Neural cell (in vitro differentiated cells): ENCODE data around the gene C2orf42.
"Not testable (repeated sequence)": the region's sequence is repeated elsewhere in the genome, so short reads cannot be mapped to it uniquely, and the experiment has no call there.

ENCODE experiments used
- EP300 ChIP-seq: fragments of 450-650 bp; conservative IDR thresholded peaks from 2 replicates; pipeline ENCODE4 v1.6.1; 2014; ENCODE audit warnings: antibody characterized with exemption, mild to moderate bottlenecking, moderate library complexity; ENCODE audit not compliant: poor library complexity, severe bottlenecking
- EZH2 ChIP-seq: fragments of 200-600, 300-800 bp; shearing (Covaris generic), sonication (generic); IDR thresholded peaks from 2 replicates; pipeline ENCODE4 v1.6.1; 2014; ENCODE audit warnings: antibody characterized with exemption, low read length, borderline replicate concordance, mild to moderate bottlenecking; ENCODE audit not compliant: insufficient read depth, poor library complexity, severe bottlenecking
- POLR2AphosphoS5 ChIP-seq: IDR thresholded peaks from 2 replicates; pipeline ENCODE4 v1.6.1; 2012
- RAD21 ChIP-seq: fragments of 450-650 bp; conservative IDR thresholded peaks from 2 replicates; pipeline ENCODE4 v1.6.1; 2014; ENCODE audit warnings: antibody characterized with exemption, mild to moderate bottlenecking, moderate library complexity
- SMC3 ChIP-seq: fragments of 450-650 bp; conservative IDR thresholded peaks from 2 replicates; pipeline ENCODE4 v1.6.1; 2014; ENCODE audit warnings: antibody characterized with exemption, mild to moderate bottlenecking, moderate library complexity; ENCODE audit not compliant: poor library complexity
- TAF1 ChIP-seq: IDR thresholded peaks from 2 replicates; pipeline ENCODE4 v1.6.1; 2012; ENCODE audit warnings: low read depth
- TF ChIP-seq, protein P1 (sequence below): fragments of 450-650 bp; IDR thresholded peaks from 2 replicates; pipeline ENCODE4 v1.5.1; 2014; ENCODE audit warnings: antibody characterized with exemption, mild to moderate bottlenecking, moderate library complexity; ENCODE audit not compliant: poor library complexity, severe bottlenecking
- TF ChIP-seq, protein P2 (sequence below): IDR thresholded peaks from 2 replicates; pipeline ENCODE4 v1.6.1; 2012; ENCODE audit warnings: borderline replicate concordance

DNA sequence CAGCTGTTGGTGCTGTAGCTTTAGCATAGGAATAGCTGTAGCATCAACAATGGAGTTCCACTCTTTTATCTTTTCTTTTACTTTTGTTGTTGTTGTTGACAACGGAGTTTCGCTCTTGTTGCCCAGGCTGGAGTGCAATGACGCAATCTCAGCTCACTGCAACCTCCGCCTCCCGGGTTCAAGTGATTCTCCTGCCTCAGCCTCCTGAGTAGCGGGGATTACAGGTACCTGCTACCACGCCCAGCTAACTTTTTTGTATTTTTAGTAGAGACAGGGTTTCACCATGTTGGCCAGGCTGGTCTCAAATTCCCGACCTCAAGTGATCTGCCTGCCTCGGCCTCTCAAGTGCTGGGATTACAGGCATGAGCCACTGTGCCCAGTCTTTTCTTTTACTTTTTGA lies 3.6 kb downstream of the C2orf42 start:
- TF ChIP-seq, protein P1, sequence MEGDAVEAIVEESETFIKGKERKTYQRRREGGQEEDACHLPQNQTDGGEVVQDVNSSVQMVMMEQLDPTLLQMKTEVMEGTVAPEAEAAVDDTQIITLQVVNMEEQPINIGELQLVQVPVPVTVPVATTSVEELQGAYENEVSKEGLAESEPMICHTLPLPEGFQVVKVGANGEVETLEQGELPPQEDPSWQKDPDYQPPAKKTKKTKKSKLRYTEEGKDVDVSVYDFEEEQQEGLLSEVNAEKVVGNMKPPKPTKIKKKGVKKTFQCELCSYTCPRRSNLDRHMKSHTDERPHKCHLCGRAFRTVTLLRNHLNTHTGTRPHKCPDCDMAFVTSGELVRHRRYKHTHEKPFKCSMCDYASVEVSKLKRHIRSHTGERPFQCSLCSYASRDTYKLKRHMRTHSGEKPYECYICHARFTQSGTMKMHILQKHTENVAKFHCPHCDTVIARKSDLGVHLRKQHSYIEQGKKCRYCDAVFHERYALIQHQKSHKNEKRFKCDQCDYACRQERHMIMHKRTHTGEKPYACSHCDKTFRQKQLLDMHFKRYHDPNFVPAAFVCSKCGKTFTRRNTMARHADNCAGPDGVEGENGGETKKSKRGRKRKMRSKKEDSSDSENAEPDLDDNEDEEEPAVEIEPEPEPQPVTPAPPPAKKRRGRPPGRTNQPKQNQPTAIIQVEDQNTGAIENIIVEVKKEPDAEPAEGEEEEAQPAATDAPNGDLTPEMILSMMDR, result not testable (repeated sequence)
- not testable (repeated sequence) for TF ChIP-seq SMC3, TAF1, EZH2, EP300, POLR2AphosphoS5, RAD21
- TF ChIP-seq, protein P2, sequence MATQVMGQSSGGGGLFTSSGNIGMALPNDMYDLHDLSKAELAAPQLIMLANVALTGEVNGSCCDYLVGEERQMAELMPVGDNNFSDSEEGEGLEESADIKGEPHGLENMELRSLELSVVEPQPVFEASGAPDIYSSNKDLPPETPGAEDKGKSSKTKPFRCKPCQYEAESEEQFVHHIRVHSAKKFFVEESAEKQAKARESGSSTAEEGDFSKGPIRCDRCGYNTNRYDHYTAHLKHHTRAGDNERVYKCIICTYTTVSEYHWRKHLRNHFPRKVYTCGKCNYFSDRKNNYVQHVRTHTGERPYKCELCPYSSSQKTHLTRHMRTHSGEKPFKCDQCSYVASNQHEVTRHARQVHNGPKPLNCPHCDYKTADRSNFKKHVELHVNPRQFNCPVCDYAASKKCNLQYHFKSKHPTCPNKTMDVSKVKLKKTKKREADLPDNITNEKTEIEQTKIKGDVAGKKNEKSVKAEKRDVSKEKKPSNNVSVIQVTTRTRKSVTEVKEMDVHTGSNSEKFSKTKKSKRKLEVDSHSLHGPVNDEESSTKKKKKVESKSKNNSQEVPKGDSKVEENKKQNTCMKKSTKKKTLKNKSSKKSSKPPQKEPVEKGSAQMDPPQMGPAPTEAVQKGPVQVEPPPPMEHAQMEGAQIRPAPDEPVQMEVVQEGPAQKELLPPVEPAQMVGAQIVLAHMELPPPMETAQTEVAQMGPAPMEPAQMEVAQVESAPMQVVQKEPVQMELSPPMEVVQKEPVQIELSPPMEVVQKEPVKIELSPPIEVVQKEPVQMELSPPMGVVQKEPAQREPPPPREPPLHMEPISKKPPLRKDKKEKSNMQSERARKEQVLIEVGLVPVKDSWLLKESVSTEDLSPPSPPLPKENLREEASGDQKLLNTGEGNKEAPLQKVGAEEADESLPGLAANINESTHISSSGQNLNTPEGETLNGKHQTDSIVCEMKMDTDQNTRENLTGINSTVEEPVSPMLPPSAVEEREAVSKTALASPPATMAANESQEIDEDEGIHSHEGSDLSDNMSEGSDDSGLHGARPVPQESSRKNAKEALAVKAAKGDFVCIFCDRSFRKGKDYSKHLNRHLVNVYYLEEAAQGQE, result not testable (repeated sequence)
